ENCODE measurements around the gene YWHAG. TPM values are rescaled to one million over a fixed set of nuclear protein-coding genes. Genes with fewer than 3 reads are reported as not detected.

Gene YWHAG
- total and polyA plus RNA-seq, 4 donors: 11.6 to 46.7 (median 43.5) TPM

- H3K9ac ChIP-seq (ENCODE audit: low read depth in 1 of 2, low read length in 2 of 2): peak overlapping the region; percentile 58 to 82
- H3K27me3 ChIP-seq (ENCODE audit: control insufficient read depth in 4 of 4, insufficient read depth in 4 of 4, low read length in 3 of 4): no peaks in the 10 kb centered on the region
- DNase-seq (ENCODE audit: low spot score): peak; percentile 68
- peak overlapping the region; percentile 84 to 97 for H3K27ac ChIP-seq (ENCODE audit: low read depth in 1 of 2, low read length in 2 of 2)
- peak overlapping the region; percentile 58 to 89 (median 66) for H3K4me3 ChIP-seq (ENCODE audit: low read depth in 1 of 3, low read length in 3 of 3)
- TF ChIP-seq GABPA (IDR thresholded peaks at IDR 0.05 in 1 of 2, conservative IDR thresholded peaks at IDR 0.05 in 1 of 2) (no peak), RXRA (IDR thresholded peaks at IDR 0.05) (peak; percentile 74 to 78), YY1 (IDR thresholded peaks at IDR 0.05) (peak; percentile 69), MAX (IDR thresholded peaks at IDR 0.05) (peak; percentile 72), FOXA2 (IDR thresholded peaks at IDR 0.05) (no peak), ZBTB33 (IDR thresholded peaks at IDR 0.05) (peak; percentile 61), JUND (IDR thresholded peaks at IDR 0.05) (peak in 1 of 2 donors; percentile 44), ATF3 (IDR thresholded peaks at IDR 0.05) (no peak), HNF4G (IDR thresholded peaks at IDR 0.05) (peak; percentile 29), NR2F2 (IDR thresholded peaks at IDR 0.05) (peak; percentile 85), FOXA1 (IDR thresholded peaks at IDR 0.05) (no peak), RAD21 (IDR thresholded peaks at IDR 0.05) (peak; percentile 56 to 77), EGR1 (IDR thresholded peaks at IDR 0.05; ENCODE audit: low read depth in 2 of 2) (no peak), SP1 (IDR thresholded peaks at IDR 0.05) (peak; percentile 76), TAF1 (conservative IDR thresholded peaks at IDR 0.05) (peak; percentile 18), HNF4A (conservative IDR thresholded peaks at IDR 0.05) (peak; percentile 69)
- TF ChIP-seq, protein P1, sequence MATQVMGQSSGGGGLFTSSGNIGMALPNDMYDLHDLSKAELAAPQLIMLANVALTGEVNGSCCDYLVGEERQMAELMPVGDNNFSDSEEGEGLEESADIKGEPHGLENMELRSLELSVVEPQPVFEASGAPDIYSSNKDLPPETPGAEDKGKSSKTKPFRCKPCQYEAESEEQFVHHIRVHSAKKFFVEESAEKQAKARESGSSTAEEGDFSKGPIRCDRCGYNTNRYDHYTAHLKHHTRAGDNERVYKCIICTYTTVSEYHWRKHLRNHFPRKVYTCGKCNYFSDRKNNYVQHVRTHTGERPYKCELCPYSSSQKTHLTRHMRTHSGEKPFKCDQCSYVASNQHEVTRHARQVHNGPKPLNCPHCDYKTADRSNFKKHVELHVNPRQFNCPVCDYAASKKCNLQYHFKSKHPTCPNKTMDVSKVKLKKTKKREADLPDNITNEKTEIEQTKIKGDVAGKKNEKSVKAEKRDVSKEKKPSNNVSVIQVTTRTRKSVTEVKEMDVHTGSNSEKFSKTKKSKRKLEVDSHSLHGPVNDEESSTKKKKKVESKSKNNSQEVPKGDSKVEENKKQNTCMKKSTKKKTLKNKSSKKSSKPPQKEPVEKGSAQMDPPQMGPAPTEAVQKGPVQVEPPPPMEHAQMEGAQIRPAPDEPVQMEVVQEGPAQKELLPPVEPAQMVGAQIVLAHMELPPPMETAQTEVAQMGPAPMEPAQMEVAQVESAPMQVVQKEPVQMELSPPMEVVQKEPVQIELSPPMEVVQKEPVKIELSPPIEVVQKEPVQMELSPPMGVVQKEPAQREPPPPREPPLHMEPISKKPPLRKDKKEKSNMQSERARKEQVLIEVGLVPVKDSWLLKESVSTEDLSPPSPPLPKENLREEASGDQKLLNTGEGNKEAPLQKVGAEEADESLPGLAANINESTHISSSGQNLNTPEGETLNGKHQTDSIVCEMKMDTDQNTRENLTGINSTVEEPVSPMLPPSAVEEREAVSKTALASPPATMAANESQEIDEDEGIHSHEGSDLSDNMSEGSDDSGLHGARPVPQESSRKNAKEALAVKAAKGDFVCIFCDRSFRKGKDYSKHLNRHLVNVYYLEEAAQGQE (IDR thresholded peaks at IDR 0.05): peak; percentile 76
- TF ChIP-seq, protein P2, sequence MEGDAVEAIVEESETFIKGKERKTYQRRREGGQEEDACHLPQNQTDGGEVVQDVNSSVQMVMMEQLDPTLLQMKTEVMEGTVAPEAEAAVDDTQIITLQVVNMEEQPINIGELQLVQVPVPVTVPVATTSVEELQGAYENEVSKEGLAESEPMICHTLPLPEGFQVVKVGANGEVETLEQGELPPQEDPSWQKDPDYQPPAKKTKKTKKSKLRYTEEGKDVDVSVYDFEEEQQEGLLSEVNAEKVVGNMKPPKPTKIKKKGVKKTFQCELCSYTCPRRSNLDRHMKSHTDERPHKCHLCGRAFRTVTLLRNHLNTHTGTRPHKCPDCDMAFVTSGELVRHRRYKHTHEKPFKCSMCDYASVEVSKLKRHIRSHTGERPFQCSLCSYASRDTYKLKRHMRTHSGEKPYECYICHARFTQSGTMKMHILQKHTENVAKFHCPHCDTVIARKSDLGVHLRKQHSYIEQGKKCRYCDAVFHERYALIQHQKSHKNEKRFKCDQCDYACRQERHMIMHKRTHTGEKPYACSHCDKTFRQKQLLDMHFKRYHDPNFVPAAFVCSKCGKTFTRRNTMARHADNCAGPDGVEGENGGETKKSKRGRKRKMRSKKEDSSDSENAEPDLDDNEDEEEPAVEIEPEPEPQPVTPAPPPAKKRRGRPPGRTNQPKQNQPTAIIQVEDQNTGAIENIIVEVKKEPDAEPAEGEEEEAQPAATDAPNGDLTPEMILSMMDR (IDR thresholded peaks at IDR 0.05; ENCODE audit: low read depth, low read length, missing input control): peak; percentile 50
- no peaks in the 10 kb centered on the region for H3K9me3 ChIP-seq (ENCODE audit: control insufficient read depth in 4 of 4, low read length in 3 of 4)
- WGBS: 4% methylated on average over 25 of the region's 25 CpGs
- H3K4me1 ChIP-seq (ENCODE audit: control insufficient read depth in 4 of 4, insufficient read depth in 4 of 4, low read length in 3 of 4): peaks cover 3 to 18% (median 11%) of the 10 kb centered on the region in 4 donors
- no peaks in the 10 kb centered on the region for H3K36me3 ChIP-seq (ENCODE audit: control insufficient read depth in 4 of 4, insufficient read depth in 3 of 4, low read depth in 1 of 4, low read length in 3 of 4)
Measured at GRCh38 chr7:76318488-76319353, 40.1 kb downstream of the YWHAG start.
